Measurements from ENCODE around the gene SKAP2. TPM values are rescaled to one million over a fixed set of nuclear protein-coding genes. Genes with fewer than 3 reads are reported as not detected.

The SKAP2 gene
- total RNA-seq, 1 experiment from 2014 or later = 3.2 TPM

DNA sequence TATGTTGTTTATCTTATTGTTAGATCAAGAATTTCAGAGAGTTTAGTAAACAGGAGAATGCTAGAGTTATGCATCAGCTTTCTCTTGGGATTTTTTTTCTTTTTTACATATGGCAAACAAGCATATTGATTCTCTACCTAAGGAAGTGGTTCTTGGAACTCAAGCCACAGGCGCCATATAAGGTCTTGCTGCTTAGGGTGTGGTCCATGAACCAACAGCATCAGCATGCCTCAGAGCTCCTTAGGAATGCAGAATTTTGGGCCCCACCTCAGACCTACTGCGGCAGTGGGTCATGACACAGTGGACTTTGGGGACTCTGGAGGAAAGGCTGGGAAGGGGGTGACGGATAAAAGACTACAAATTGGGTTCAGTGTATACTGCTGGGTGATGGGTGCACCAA lies 230.8 kb downstream of the SKAP2 start:
- no peak overlapping the region for H3K56ac ChIP-seq (ENCODE audit: insufficient read length, low read depth, low read length)
- H3K27ac ChIP-seq (ENCODE audit: insufficient read length, low read depth, low read length) = no peak overlapping the region
- H3K79me1 ChIP-seq (ENCODE audit: insufficient read depth, low read depth, low read length, poor library complexity, severe bottlenecking) = no peaks in the 10 kb centered on the region
- H3K23me2 ChIP-seq (ENCODE audit: insufficient read length, low read depth, low read length, poor library complexity, severe bottlenecking) = no peaks in the 10 kb centered on the region
- no peak overlapping the region for H4K91ac ChIP-seq (ENCODE audit: insufficient read length, low read depth, low read length)
- H3K9me3 ChIP-seq (ENCODE audit: control insufficient read depth, low read depth, low read length) = no peaks in the 10 kb centered on the region
- Mint-ChIP-seq H3K27ac (peak overlapping the region in 1 of 3 experiments; percentile 29; a peak in 1 of 7 replicates), H3K4me3 (no peak overlapping the region), H3K36me3 (ENCODE audit: insufficient read depth in 1 of 3, low read depth in 3 of 3) (no peaks in the 10 kb centered on the region), H3K27me3 (ENCODE audit: low read depth) (no peaks in the 10 kb centered on the region), H3K4me1 (no peaks in the 10 kb centered on the region), H3K9me3 (no peaks in the 10 kb centered on the region)
- H4K20me1 ChIP-seq (ENCODE audit: control insufficient read depth, insufficient read depth, insufficient read length) = no peaks in the 10 kb centered on the region
- H2BK20ac ChIP-seq (ENCODE audit: low read depth, low read length, poor library complexity, severe bottlenecking) = no peak overlapping the region
- no peak overlapping the region for H3K9ac ChIP-seq (ENCODE audit: extremely low read depth, insufficient read length, low read length)
- no CpG with 5 or more reads among the region's 3 CpGs for WGBS (ENCODE audit: extremely low coverage, insufficient read length, low lambda C conversion rate)
- H3K23ac ChIP-seq (ENCODE audit: insufficient read length, low read depth, low read length) = no peak overlapping the region
- no peaks in the 10 kb centered on the region for H3K27me3 ChIP-seq (ENCODE audit: insufficient read depth, low read length)
- H3K79me2 ChIP-seq (ENCODE audit: insufficient read depth, low read length) = no peaks in the 10 kb centered on the region
- no peak overlapping the region for H3T11ph ChIP-seq (ENCODE audit: low read length)
- no peak overlapping the region for H3K18ac ChIP-seq (ENCODE audit: insufficient read length, low read depth, low read length)
- H3K14ac ChIP-seq (ENCODE audit: insufficient read depth, low read length) = no peak overlapping the region
- H2AFZ ChIP-seq (ENCODE audit: low read length) = no peak overlapping the region
- no peak overlapping the region for H2BK120ac ChIP-seq (ENCODE audit: low read depth, low read length, poor library complexity, severe bottlenecking)
- TF ChIP-seq, protein P1, sequence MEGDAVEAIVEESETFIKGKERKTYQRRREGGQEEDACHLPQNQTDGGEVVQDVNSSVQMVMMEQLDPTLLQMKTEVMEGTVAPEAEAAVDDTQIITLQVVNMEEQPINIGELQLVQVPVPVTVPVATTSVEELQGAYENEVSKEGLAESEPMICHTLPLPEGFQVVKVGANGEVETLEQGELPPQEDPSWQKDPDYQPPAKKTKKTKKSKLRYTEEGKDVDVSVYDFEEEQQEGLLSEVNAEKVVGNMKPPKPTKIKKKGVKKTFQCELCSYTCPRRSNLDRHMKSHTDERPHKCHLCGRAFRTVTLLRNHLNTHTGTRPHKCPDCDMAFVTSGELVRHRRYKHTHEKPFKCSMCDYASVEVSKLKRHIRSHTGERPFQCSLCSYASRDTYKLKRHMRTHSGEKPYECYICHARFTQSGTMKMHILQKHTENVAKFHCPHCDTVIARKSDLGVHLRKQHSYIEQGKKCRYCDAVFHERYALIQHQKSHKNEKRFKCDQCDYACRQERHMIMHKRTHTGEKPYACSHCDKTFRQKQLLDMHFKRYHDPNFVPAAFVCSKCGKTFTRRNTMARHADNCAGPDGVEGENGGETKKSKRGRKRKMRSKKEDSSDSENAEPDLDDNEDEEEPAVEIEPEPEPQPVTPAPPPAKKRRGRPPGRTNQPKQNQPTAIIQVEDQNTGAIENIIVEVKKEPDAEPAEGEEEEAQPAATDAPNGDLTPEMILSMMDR (conservative IDR thresholded peaks at IDR 0.05) = no peak
- H3K4me1 ChIP-seq (ENCODE audit: insufficient read depth, low read length) = no peaks in the 10 kb centered on the region
- no peak overlapping the region for H3K4ac ChIP-seq (ENCODE audit: low read depth, low read length)
- H4K5ac ChIP-seq (ENCODE audit: insufficient read length, low read depth, low read length) = no peak overlapping the region
- no peak overlapping the region for H2BK15ac ChIP-seq (ENCODE audit: low read depth, low read length)
- no peak overlapping the region for H2BK5ac ChIP-seq (ENCODE audit: insufficient read length, low read length)
- no peak overlapping the region for H2AK5ac ChIP-seq (ENCODE audit: insufficient read length, low read length)
- no peak overlapping the region for H3K4me2 ChIP-seq (ENCODE audit: insufficient read depth, insufficient read length, low read length)
- H2BK12ac ChIP-seq (ENCODE audit: insufficient read length, low read depth, low read length) = no peak overlapping the region
- no peak overlapping the region for H4K8ac ChIP-seq (replicated peaks; ENCODE audit: insufficient read length, low read depth, low read length)
- no peak for DNase-seq

Data from H9 (cell line).